Glutamatergic neuron (in vitro differentiated cells): ENCODE results near the gene MFSD6. TPM values are rescaled to one million over a fixed set of nuclear protein-coding genes. Genes with fewer than 3 reads are reported as not detected.

ENCODE experiments used
- DNase-seq: peaks from one replicate; pipeline ENCODE4 v3.0.0; 2022
- H3K27ac Mint-ChIP-seq: one replicate; pipeline ENCODE4 v1.8.0; 2020; ENCODE audit warnings: mild to moderate bottlenecking, mixed read lengths, inconsistent platforms; ENCODE audit not compliant: unreplicated experiment
- H3K27me3 Mint-ChIP-seq: one replicate; pipeline ENCODE4 v1.8.0; 2020; ENCODE audit warnings: mild to moderate bottlenecking, moderate library complexity, mixed read lengths, inconsistent platforms; ENCODE audit not compliant: unreplicated experiment
- H3K36me3 Mint-ChIP-seq: one replicate; pipeline ENCODE4 v1.8.0; 2020; ENCODE audit warnings: mild to moderate bottlenecking, mixed read lengths, inconsistent platforms; ENCODE audit not compliant: unreplicated experiment
- H3K4me1 Mint-ChIP-seq: one replicate; pipeline ENCODE4 v1.8.0; 2020; ENCODE audit warnings: mild to moderate bottlenecking, low read depth, mixed read lengths, inconsistent platforms; ENCODE audit not compliant: unreplicated experiment
- H3K4me3 Mint-ChIP-seq: one replicate; pipeline ENCODE4 v1.8.0; 2020; ENCODE audit warnings: mild to moderate bottlenecking, mixed read lengths, inconsistent platforms; ENCODE audit not compliant: unreplicated experiment
- H3K9me3 Mint-ChIP-seq: one replicate; pipeline ENCODE4 v1.8.0; 2020; ENCODE audit warnings: mild to moderate bottlenecking, moderate library complexity, mixed read lengths, inconsistent platforms; ENCODE audit not compliant: unreplicated experiment
- CTCF ChIP-seq: fragments of 200-600 bp; sonication (generic); IDR thresholded peaks from one replicate; pipeline ENCODE4 v1.5.0; 2021; ENCODE audit not compliant: partially characterized antibody, unreplicated experiment
- total RNA-seq: library from RNA; stranded (reverse); fragmentation: NEBNext Ultra II Directional; extraction: Animal tissue kit (Norgen Biotek cat#: 25700); gene quantifications from one replicate; pipeline ENCODE4 v1.2.1, GENCODE V29; 2021; ENCODE audit not compliant: unreplicated experiment

Gene MFSD6
- total RNA-seq, 1 donor from 2014 or later, result 31.0 TPM

- TF ChIP-seq CTCF, result no peak
- H3K9me3 Mint-ChIP-seq, result peaks cover 7% of the 10 kb centered on the region
- H3K4me3 Mint-ChIP-seq, result peak overlapping the region; percentile 94
- DNase-seq, result no peak
- peaks cover 2% of the 10 kb centered on the region for H3K36me3 Mint-ChIP-seq
- H3K27ac Mint-ChIP-seq, result peak overlapping the region; percentile 77
- H3K27me3 Mint-ChIP-seq, result no peaks in the 10 kb centered on the region
- no peaks in the 10 kb centered on the region for H3K4me1 Mint-ChIP-seq
Observed at GRCh38 chr2:190533968-190534309, 125.8 kb downstream of the MFSD6 start.

GRCh38 chr2:190534310-190535120 is 126.4 kb downstream of the MFSD6 start, which contains the start of gene NEMP2:
TSS of gene NEMP2 (minus strand) at chr2:190534722. CDS start at chr2:190534655, 67 bp downstream.
- H3K36me3 Mint-ChIP-seq, result peaks cover 6% of the 10 kb centered on the region
- no peaks in the 10 kb centered on the region for H3K4me1 Mint-ChIP-seq
- peak within 1 kb of the TSS; percentile 94 for H3K4me3 Mint-ChIP-seq
- no peaks in the 10 kb centered on the region for H3K27me3 Mint-ChIP-seq
- peak within 1 kb of the TSS; percentile 77 for H3K27ac Mint-ChIP-seq
- DNase-seq, result peak; percentile 78
- peaks cover 5% of the 10 kb centered on the region for H3K9me3 Mint-ChIP-seq
- no peak for TF ChIP-seq CTCF

- no peak for TF ChIP-seq CTCF
- no peak for DNase-seq
- peaks cover 11% of the 10 kb centered on the region for H3K36me3 Mint-ChIP-seq
- H3K9me3 Mint-ChIP-seq, result peaks cover 3% of the 10 kb centered on the region
- no peaks in the 10 kb centered on the region for H3K4me1 Mint-ChIP-seq
- peak overlapping the region; percentile 85 for H3K4me3 Mint-ChIP-seq
- peak overlapping the region; percentile 60 for H3K27ac Mint-ChIP-seq
- H3K27me3 Mint-ChIP-seq, result no peaks in the 10 kb centered on the region
Observed at GRCh38 chr2:190535121-190535439, 126.9 kb downstream of the MFSD6 start.

GRCh38 chr2:190535586-190535985 is 127.4 kb downstream of the MFSD6 start:
- no peak for DNase-seq
- peaks cover 4% of the 10 kb centered on the region for H3K9me3 Mint-ChIP-seq
- H3K27me3 Mint-ChIP-seq, result no peaks in the 10 kb centered on the region
- no peak overlapping the region for H3K4me3 Mint-ChIP-seq
- no peak for TF ChIP-seq CTCF
- H3K27ac Mint-ChIP-seq, result no peak overlapping the region
- H3K4me1 Mint-ChIP-seq, result no peaks in the 10 kb centered on the region
- H3K36me3 Mint-ChIP-seq, result peaks cover 16% of the 10 kb centered on the region

- Mint-ChIP-seq H3K9me3 (peaks cover 9% of the 10 kb centered on the region), H3K4me3 (no peak overlapping the region), H3K27me3 (no peaks in the 10 kb centered on the region), H3K36me3 (peaks cover 35% of the 10 kb centered on the region), H3K27ac (no peak overlapping the region), H3K4me1 (no peaks in the 10 kb centered on the region)
- DNase-seq, result no peak
- no peak for TF ChIP-seq CTCF
Observed at GRCh38 chr2:190537765-190538164, 129.6 kb downstream of the MFSD6 start.
